Raji (cell line): Measurements from ENCODE around the gene FLCN.
A peak's percentile ranks its signal among the peaks of the same experiment; 100 is the strongest.

Experiments used
- POLR2A ChIP-seq: IDR thresholded peaks from 2 replicates; pipeline ENCODE4 v1.6.1; 2011; ENCODE audit warnings: low read depth, low read length, control low read depth; ENCODE audit not compliant: insufficient read depth

FLCN gene, protein sequence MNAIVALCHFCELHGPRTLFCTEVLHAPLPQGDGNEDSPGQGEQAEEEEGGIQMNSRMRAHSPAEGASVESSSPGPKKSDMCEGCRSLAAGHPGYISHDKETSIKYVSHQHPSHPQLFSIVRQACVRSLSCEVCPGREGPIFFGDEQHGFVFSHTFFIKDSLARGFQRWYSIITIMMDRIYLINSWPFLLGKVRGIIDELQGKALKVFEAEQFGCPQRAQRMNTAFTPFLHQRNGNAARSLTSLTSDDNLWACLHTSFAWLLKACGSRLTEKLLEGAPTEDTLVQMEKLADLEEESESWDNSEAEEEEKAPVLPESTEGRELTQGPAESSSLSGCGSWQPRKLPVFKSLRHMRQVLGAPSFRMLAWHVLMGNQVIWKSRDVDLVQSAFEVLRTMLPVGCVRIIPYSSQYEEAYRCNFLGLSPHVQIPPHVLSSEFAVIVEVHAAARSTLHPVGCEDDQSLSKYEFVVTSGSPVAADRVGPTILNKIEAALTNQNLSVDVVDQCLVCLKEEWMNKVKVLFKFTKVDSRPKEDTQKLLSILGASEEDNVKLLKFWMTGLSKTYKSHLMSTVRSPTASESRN

GRCh38 chr17:17237026-17237799, at the start of gene FLCN:
Gene FLCN, minus strand, starts transcription at chr17:17237168. Its CDS starts 9,031 bp downstream, at chr17:17228137.
- TF ChIP-seq POLR2A: peak; percentile 84

- TF ChIP-seq POLR2A: no peak
Measured at GRCh38 chr17:17285951-17286350, 49.0 kb upstream of the FLCN start.

- peak; percentile 86 for TF ChIP-seq POLR2A
Measured at GRCh38 chr17:17280613-17281549, 43.9 kb upstream of the FLCN start, which contains the start of gene COPS3. Gene COPS3, minus strand, starts transcription at chr17:17281246. Its CDS starts 60 bp downstream, at chr17:17281186.

DNA sequence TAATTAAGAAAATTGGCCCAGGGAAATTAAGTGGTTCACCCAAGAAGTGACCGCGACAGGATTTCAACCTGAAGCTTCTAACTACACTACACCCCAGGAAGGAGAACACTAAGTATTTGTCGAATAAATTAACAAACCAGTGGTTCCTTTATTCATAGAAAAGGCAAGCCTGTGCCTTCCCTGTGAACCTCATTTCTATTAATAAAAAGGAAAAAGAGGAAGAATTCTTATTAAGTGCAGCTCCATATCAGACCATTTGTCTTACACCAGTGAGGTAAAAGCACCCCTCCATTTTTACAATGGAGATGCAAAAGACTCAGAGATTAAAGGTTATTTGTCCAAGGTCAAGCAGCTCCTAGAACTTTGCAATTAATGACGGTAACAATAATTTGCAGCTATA, 42.3 kb upstream of the FLCN start:
- no peak for TF ChIP-seq POLR2A

DNA sequence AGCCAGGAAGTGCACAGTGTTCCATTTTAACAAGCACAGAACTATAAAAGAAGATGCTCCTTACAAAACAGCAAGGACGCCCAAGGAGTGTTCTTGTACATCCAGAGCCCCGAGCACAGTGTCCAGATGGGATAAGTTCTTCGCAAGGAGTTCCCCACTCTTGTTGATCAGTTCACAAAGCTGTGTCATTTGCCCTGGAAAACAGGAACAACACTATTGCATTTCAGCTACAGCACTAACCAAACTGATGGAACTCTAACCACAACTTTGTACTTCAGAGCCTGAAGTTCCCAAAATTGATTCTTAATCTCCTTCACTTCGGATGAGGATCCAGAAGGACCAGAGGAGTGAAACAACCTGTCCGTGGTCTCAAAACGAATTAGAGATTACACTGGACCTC, 39.0 kb upstream of the FLCN start:
- no peak for TF ChIP-seq POLR2A

- no peak for TF ChIP-seq POLR2A
Measured at GRCh38 chr17:17269926-17270773, 33.2 kb upstream of the FLCN start.

DNA sequence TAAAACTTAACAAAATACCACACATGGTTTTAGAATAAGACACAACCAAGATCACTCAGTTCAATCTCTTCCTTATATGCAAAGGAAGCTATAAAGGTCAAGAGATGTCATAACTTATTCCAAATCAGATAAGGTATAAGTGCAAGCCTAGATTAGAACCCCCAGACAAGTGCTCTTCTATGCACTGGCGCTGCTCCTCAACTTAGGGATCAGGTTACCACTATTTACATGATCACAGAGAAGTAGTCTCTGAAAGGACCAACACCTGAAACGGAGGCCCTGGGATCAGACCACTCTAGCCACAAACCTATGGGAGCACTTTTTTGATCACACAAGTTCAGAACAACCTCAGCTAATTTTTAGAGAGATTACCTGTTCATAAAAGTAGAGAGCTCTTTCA, 27.5 kb upstream of the FLCN start:
- no peak for TF ChIP-seq POLR2A

DNA sequence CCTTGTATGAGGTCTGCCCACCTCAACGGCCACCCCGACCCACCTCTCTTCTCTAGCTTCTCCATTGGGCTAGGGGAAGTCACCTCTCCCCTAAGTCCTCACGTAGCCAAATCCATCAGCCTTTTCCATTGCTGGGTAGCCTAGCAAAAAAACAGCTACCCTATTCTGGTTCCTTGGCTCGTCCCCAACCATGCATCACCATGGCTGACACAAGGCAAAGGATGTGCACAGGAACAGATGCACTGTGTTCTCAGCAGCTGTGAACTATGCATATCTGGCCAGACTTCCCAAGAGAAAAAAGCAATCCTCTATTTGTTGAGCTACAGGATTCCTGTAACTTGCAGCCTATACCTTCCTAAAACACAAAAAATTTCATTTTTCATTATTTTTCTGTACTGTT, 22.0 kb upstream of the FLCN start:
- no peak for TF ChIP-seq POLR2A

- no peak for TF ChIP-seq POLR2A
Measured at GRCh38 chr17:17258011-17258410, 21.0 kb upstream of the FLCN start.

- TF ChIP-seq POLR2A: no peak
Measured at GRCh38 chr17:17256316-17256715, 19.3 kb upstream of the FLCN start.

DNA sequence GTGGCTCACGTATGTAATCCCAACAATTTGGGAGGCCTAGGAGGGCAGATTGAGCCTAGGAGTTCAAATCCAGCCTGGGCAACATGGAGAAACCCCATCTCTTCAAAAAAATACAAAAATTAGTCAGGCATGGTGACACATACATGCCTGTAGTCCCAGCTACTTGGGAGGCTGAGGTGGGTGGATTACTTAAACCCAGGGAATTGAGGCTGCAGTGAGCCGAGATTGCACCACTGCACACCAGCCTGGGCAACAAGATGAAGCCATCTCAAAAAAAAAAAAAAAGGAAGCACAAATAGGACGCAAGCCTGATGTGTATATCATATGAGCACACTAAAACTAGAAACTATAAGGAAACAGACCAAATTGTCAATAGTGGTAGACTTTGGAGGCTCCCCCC, 17.1 kb upstream of the FLCN start:
- no peak for TF ChIP-seq POLR2A

- TF ChIP-seq POLR2A: no peak
Measured at GRCh38 chr17:17253406-17253805, 16.4 kb upstream of the FLCN start.

- TF ChIP-seq POLR2A: no peak
Measured at GRCh38 chr17:17252149-17252661, 15.2 kb upstream of the FLCN start.

DNA sequence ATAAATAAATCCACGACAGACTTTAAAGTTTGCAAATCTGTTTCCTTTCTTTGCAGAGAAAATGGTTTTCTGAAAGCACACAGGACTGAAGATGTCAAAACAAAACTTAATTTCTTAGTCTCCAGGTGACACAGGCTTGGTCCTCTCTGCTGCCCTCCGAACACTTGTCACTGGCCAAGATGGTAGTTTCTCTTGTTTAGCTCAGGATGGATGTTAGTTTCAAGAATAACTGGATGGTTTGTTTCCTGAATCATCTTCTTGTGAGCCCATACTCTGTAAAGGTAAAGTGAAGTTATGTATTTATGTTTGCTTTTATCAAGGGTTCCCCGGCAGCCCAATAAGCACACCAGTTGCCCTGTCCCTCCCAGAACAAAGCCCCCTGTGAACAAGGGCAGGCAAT, 9.9 kb upstream of the FLCN start:
- TF ChIP-seq POLR2A: no peak
